Smooth muscle cell of the coronary artery (primary cell): ENCODE results near the gene LMLN. TPM values are rescaled to one million over a fixed set of nuclear protein-coding genes. Genes with fewer than 3 reads are reported as not detected.

Experiments used
- total RNA-seq: library from RNA; depleted of rRNA; stranded (reverse); fragments of >200 nt; gene quantifications from 2 replicates; pipeline ENCODE4 v1.2.3, GENCODE V29; 2014; ENCODE audit warnings: low replicate concordance

LMLN gene, protein sequence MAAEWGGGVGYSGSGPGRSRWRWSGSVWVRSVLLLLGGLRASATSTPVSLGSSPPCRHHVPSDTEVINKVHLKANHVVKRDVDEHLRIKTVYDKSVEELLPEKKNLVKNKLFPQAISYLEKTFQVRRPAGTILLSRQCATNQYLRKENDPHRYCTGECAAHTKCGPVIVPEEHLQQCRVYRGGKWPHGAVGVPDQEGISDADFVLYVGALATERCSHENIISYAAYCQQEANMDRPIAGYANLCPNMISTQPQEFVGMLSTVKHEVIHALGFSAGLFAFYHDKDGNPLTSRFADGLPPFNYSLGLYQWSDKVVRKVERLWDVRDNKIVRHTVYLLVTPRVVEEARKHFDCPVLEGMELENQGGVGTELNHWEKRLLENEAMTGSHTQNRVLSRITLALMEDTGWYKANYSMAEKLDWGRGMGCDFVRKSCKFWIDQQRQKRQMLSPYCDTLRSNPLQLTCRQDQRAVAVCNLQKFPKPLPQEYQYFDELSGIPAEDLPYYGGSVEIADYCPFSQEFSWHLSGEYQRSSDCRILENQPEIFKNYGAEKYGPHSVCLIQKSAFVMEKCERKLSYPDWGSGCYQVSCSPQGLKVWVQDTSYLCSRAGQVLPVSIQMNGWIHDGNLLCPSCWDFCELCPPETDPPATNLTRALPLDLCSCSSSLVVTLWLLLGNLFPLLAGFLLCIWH
- total RNA-seq, result 4.0 and 12.6 TPM in 2 replicates

DNA sequence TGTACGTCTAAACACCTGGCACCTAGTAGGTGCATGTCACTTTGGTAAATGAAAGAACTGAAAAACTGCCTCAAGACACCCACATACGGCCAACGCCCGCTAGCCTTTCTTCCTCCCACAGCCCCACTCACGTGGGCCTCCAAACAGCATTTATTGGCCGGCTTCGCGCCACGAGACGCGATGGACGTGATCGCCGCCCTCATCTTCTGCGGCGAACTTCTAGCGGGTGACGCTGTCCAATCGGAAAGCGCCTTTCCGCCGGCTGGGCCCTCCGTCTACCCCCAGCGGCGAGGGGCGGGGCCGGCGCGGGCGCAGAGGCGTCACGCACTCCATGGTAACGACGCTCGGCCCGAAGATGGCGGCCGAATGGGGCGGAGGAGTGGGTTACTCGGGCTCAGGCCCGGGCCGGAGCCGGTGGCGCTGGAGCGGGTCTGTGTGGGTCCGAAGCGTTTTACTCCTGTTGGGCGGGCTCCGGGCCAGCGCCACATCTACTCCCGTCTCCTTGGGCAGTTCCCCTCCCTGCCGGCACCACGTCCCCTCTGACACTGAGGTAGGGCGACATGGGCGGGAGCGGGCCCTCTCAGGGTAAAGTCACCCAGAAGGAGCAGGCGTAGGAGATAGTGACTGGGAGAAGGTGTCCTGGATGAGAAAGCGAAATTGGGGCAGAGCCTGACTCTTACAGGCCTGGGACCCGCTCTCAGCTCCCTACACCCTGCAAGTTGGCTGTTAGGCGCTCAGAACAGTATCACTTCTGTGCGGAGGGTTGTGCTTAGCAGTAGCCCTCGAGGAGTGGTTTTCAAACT lies at the start of gene LMLN:
TSS of gene LMLN (plus strand) at position 327 of the 803 bp plus-strand sequence. CDS start at position 356, 29 bp downstream.

DNA sequence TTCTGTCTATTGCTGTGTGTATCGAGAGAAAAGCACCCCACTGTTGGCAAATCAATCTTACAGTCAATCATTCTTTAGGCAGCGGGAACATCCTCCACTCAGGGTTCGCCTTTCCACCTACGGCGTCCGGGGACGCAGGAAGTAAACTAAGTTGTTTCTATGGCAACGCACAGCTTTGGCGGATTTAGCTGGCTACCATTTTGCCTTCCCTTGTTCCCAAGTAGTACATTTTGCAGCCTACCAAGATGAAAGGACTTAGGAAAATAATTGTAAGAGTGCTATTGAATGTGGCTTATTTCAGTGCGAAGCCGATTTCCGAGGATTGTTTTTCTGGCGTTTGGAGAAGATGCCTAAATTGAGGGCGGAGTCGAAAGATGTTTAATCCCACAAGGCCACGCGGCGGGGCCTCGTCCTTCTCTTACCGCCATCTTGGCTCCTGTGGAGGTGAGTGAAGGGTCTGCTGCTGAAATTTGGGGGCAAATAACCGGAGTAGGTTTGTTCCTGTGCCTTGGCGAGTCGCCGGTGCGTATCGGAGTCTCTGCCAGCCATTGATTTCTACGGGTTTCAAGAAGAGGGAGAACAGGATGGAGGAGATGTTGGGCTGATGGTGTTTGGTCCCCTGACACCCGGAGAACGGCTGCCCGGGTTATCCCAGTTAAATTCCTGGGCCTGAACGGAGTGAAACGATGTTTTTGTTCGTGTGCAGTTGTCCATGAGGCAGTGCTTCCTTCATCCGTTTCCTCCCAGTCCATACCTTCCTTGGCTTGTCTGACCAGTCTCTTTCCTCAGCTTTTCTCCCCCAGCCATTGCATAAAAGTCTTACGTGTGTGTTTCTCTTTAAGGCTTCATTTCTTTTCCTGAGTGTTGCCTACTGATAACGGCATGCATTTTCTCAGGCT lies 10.0 kb upstream of the LMLN start, which contains the start of gene RPL35A:
TSS of gene RPL35A (plus strand) at position 413 of the 899 bp plus-strand sequence. CDS start 778 bp downstream, outside the sequence.

Other genes starting within 250 kb of the LMLN start
- 5.6 and 6.7 TPM in 2 replicates for gene RUBCN, start 223.3 kb upstream of the LMLN start, total RNA-seq
- gene FYTTD1, start 210.3 kb upstream of the LMLN start, total RNA-seq, result 16.0 and 32.7 TPM in 2 replicates
- 41.6 and 63.3 TPM in 2 replicates for gene LRCH3, start 169.0 kb upstream of the LMLN start, total RNA-seq
- 427 and 811 TPM in 2 replicates for gene RPL35A, start 10.0 kb upstream of the LMLN start, total RNA-seq